Measurements from ENCODE around the gene ADCY1.

ADCY1 gene

DNA sequence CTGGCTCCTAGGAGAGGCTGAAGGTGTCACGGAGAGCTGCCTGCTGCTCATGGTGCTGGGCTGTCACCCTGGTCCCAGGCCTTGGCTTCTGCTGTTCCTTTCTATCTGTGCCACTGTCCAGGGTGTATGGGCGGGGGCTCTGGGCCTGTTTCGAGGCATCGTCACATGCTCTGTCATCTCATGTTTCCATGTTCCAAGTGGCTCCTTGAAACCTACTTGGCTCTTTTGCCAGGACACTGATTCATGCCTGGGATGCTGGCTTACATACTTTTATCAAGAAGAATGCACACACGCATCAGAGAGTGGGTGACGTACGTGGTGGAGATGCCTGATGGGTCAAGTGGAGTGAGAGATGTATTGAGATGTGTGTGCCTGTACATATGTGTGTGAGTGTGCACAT lies 50.9 kb downstream of the ADCY1 start:
- DNase-seq (ENCODE audit: low read depth) = no peak
- H3K4me3 ChIP-seq (ENCODE audit: low read length) = no peak overlapping the region
- TF ChIP-seq, protein P1, sequence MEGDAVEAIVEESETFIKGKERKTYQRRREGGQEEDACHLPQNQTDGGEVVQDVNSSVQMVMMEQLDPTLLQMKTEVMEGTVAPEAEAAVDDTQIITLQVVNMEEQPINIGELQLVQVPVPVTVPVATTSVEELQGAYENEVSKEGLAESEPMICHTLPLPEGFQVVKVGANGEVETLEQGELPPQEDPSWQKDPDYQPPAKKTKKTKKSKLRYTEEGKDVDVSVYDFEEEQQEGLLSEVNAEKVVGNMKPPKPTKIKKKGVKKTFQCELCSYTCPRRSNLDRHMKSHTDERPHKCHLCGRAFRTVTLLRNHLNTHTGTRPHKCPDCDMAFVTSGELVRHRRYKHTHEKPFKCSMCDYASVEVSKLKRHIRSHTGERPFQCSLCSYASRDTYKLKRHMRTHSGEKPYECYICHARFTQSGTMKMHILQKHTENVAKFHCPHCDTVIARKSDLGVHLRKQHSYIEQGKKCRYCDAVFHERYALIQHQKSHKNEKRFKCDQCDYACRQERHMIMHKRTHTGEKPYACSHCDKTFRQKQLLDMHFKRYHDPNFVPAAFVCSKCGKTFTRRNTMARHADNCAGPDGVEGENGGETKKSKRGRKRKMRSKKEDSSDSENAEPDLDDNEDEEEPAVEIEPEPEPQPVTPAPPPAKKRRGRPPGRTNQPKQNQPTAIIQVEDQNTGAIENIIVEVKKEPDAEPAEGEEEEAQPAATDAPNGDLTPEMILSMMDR (IDR thresholded peaks at IDR 0.05; ENCODE audit: insufficient read depth, low read depth, low read length, missing control alignments) = no peak

GRCh38 chr7:45625714-45626440 lies 51.7 kb downstream of the ADCY1 start:
- no peak overlapping the region for H3K4me3 ChIP-seq (ENCODE audit: low read length)
- TF ChIP-seq, protein P1 (IDR thresholded peaks at IDR 0.05; ENCODE audit: insufficient read depth, low read depth, low read length, missing control alignments) = no peak

DNA sequence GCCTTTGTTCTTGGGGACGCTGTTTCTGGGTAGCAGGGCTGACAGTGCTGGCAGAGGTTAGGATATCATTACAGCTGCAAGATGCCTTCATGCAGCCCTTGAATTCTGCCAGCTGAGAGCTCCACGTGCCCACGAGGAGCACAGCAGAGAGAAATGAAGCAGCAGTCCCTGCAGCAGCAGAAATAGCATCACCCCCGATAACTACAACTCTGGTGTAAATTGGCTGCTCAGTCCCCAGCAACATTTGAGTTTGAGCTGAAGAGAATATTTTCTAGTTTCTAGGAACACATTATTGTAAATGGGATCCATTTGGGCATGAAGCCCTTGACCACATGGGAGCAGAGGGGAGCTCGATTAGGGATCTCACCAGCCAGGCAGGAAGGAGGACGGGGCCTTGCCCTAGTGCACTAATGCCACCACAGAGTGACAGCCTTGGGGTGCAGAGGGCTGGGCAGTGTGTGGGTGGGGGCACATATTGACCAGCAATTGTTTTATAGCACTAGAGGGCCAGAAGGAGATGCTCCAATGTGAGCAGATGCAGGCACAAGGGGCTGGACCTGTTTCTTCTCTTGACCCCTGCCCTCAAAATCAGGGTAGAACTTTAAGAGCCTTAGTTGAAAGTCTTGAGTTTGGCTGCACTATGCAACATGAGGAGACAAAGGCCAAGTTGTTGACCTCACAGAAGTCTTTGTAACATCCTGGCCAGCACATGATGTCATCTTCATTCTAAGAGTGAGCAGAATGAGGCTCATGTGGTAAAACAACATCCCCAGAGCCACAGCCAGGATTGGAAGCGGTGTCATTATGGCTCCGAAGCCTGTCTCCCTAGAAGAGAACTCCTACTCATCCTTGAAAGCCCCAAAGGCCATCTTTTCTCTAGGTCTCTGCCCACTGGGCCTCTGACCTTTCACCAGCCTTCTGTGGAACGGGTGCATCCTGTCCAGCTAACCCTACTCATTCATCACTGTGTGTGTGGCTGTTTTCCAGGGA lies 52.6 kb downstream of the ADCY1 start:
- no peak overlapping the region for H3K4me3 ChIP-seq (ENCODE audit: low read length)
- TF ChIP-seq, protein P1 (IDR thresholded peaks at IDR 0.05; ENCODE audit: insufficient read depth, low read depth, low read length, missing control alignments) = no peak
- no peak for DNase-seq (ENCODE audit: low read depth)

More at GRCh38 chr7:45625714-45626440, 51.7 kb downstream of the ADCY1 start:
- DNase-seq (ENCODE audit: low read depth) = no peak

DNA sequence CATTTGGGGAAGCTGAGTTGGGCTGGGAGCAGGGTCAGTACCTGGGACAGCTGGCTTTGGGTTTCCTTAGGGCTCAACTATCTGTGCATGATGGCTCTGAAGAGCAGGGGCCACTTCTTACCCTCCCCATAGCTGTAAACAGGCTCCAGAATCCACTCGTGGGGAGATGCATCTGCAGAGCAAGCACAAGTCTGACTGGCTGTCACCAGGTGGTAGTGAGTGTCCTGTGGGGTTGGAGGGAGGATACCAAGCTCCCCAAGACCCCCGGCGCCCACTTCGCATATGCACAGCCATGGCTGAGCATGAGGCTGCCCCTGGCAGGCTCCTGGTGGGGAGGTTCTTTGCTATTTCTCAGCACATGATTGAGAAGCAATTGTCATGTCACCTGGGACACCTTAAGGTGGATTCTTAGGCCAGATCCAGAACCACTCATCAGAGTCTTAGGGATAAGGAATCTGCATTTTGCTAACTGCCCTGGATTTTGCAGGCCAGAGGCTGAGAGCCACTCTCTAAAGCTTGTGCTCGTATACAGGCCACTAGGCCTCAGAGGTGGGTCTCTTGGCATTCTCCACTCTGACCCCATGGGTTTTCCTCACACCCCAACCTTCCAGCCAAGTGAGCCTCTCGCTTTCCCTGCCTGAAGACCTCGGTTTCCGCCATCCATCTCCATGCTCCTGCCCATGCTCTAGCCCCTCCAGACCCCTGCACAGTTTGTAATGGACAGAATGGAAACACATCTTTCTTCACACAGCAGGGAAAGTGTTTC lies 53.7 kb downstream of the ADCY1 start:
- TF ChIP-seq, protein P1 (IDR thresholded peaks at IDR 0.05; ENCODE audit: insufficient read depth, low read depth, low read length, missing control alignments) = no peak
- DNase-seq (ENCODE audit: low read depth) = no peak
- H3K4me3 ChIP-seq (ENCODE audit: low read length) = no peak overlapping the region

DNA sequence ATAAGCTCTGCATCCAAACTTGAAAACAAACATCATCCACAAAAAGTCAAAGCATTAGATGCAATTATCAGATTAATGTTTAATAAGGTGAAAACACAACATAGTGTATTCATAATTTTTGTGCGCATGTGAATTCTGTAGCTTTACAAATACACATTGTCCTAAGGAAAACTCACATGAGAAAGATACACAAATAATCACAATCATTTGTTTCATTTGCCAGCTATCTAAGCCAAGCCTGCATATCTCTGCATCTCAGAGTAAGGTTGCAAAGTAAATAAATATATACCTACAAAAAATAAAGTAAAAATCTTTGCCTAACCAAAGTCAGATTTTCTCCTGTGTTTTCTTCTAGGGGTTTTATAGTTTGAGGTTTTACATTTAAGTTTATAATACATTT lies 57.4 kb downstream of the ADCY1 start:
- TF ChIP-seq, protein P1 (IDR thresholded peaks at IDR 0.05; ENCODE audit: insufficient read depth, low read depth, low read length, missing control alignments) = no peak
- DNase-seq (ENCODE audit: low read depth) = no peak
- no peak overlapping the region for H3K4me3 ChIP-seq (ENCODE audit: low read length)

- H3K4me3 ChIP-seq (ENCODE audit: low read length) = no peak overlapping the region
- DNase-seq (ENCODE audit: low read depth) = no peak
- TF ChIP-seq, protein P1 (IDR thresholded peaks at IDR 0.05; ENCODE audit: insufficient read depth, low read depth, low read length, missing control alignments) = no peak
Observed at GRCh38 chr7:45636733-45637132, 62.6 kb downstream of the ADCY1 start.

Measured in epithelial cell of esophagus (primary cell).